HEK293T (cell line): ENCODE measurements around the gene OLIG3.

Experiments used
- CTBP1 ChIP-seq: fragments of 450-650 bp; IDR thresholded peaks from 2 replicates; pipeline ENCODE4 v1.6.1; 2016; ENCODE audit warnings: borderline replicate concordance
- FOXK2 ChIP-seq: fragments of 450-650 bp; IDR thresholded peaks from 2 replicates; pipeline ENCODE4 v1.6.1; 2016; ENCODE audit warnings: mild to moderate bottlenecking

- TF ChIP-seq CTBP1 (no peak), FOXK2 (no peak)
Observed at GRCh38 chr6:137495703-137496336, 1.6 kb upstream of the OLIG3 start.
